ENCODE measurements around the gene MAPKAP1.

DNA sequence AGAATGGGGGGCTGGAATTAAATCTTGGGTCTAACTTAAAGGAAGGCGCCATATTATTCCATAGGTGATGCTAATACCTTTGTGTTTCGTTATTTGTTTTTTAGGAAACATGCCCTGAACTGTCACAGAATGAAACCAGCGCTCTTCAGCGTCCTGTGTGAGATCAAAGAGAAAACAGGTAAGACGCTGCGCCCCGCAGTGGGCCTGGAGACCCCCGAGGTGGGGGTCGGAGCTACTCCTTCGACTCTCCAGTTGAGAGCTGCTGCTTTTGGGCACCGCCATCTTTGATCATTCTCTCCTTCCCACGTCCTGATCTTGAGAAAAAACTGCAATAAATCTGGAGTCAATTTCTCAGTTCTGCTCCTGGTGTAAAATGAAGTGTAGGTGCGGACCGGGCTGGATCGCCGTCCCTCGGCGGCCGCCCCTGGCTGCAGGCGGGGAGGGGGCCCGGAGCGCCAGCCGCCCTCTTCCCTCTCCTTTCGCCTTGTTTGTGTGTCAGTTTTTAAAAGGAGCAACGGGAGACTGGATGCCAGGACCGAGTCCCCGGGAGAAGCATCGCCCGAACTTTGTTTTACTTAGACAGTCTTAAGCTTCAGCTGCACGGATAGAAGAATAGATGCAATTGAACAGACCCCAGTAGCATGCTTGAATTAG, 41.6 kb upstream of the MAPKAP1 start:
- TF ChIP-seq ZNF274 (IDR thresholded peaks at IDR 0.05; ENCODE audit: low read depth, low read length) = no peak
- no peak for TF ChIP-seq SUZ12 (IDR thresholded peaks at IDR 0.05; ENCODE audit: extremely low read depth, insufficient read depth, insufficient read length)
- no peak for TF ChIP-seq YY1 (IDR thresholded peaks at IDR 0.05; ENCODE audit: insufficient read depth, insufficient read length)
